NT2/D1 (cell line): Measurements from ENCODE around the gene MRPL11.
A peak's percentile ranks its signal among the peaks of the same experiment; 100 is the strongest.

ENCODE experiments used
- DNase-seq: peaks from one replicate; pipeline ENCODE4 v3.0.0-alpha.2; 2011; ENCODE audit warnings: low read depth, low spot score
- H3K27me3 ChIP-seq: 2 replicates; pipeline ENCODE4 v1.6.0; 2011; ENCODE audit warnings: mild to moderate bottlenecking; ENCODE audit not compliant: insufficient read length, insufficient read depth
- H3K36me3 ChIP-seq: 2 replicates; pipeline ENCODE4 v1.6.1; 2011; ENCODE audit warnings: mild to moderate bottlenecking, low read length, mixed read lengths; ENCODE audit not compliant: insufficient read depth, insufficient read length
- H3K4me1 ChIP-seq: 2 replicates; pipeline ENCODE4 v1.5.1; 2011; ENCODE audit not compliant: insufficient read depth, insufficient read length
- H3K4me3 ChIP-seq: 2 replicates; pipeline ENCODE4 v1.5.1; 2011; ENCODE audit warnings: low read depth; ENCODE audit not compliant: insufficient read length
- H3K9ac ChIP-seq: 2 replicates; pipeline ENCODE4 v1.6.0; 2011; ENCODE audit warnings: low read depth; ENCODE audit not compliant: insufficient read length
- H3K9me3 ChIP-seq: 2 replicates; pipeline ENCODE4 v1.5.1; 2011; ENCODE audit warnings: mild to moderate bottlenecking, low read length; ENCODE audit not compliant: insufficient read depth
- SUZ12 ChIP-seq: IDR thresholded peaks from 2 replicates; pipeline ENCODE4 v1.6.1; 2011; ENCODE audit not compliant: insufficient read length, insufficient read depth; ENCODE audit errors: extremely low read depth
- YY1 ChIP-seq: IDR thresholded peaks from 2 replicates; pipeline ENCODE4 v1.6.1; 2011; ENCODE audit not compliant: insufficient read length, insufficient read depth
- ZNF274 ChIP-seq: IDR thresholded peaks from 2 replicates; pipeline ENCODE4 v1.6.1; 2011; ENCODE audit warnings: mild to moderate bottlenecking, low read depth, low read length

MRPL11 gene

DNA sequence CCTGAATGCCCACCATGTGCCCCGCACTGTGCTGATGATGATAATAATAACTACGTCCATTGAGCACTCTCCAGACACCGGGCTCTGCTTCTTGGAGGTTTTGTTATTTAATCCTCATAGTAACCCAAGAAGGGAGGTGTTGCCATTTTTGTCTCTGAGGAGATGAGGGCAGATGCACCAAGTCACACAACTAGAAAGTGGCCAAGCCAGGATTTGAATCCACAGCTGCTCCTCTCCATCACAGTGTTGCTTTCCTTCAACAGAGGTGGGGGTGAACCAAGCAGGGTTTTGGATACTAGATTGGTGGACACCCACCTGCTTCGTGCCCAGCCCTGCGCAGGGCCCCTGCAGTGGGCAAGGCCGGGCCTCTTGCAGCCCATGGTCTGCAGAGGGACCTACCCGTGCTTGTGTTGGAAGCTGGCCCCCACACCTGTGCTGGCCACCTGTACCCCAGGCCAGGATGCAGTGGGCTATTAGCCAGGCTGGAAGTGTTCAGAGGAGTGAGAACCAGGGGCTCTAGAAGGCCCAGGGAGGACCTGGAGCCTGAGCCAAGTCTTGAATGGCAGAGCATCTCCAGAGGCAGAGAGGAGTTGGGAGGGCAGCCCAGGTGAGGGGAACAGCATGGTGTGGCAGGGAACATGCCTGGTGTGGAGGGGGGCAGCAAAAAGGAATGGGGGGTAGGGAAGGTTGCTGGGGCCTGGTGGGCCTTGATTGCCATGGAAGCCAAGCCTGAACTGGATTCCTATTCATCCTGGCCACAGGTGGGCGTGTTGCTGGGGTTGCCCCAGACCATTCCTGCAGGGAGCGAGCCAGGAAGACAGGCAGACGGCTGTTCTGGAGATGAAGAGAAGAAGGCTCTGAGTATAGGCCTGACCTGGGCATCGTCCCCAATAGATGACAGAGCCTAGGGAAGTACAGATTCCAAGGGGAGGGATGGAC is 38.9 kb upstream of the MRPL11 start:
- H3K9ac ChIP-seq, result peak overlapping the region; percentile 13
- H3K27me3 ChIP-seq, result no peaks in the 10 kb centered on the region
- H3K36me3 ChIP-seq, result peaks cover 49% of the 10 kb centered on the region
- no peak for DNase-seq
- no peak overlapping the region for H3K4me3 ChIP-seq
- H3K9me3 ChIP-seq, result no peaks in the 10 kb centered on the region
- H3K4me1 ChIP-seq, result peaks cover 15% of the 10 kb centered on the region
- TF ChIP-seq SUZ12 (no peak), ZNF274 (no peak), YY1 (no peak)

DNA sequence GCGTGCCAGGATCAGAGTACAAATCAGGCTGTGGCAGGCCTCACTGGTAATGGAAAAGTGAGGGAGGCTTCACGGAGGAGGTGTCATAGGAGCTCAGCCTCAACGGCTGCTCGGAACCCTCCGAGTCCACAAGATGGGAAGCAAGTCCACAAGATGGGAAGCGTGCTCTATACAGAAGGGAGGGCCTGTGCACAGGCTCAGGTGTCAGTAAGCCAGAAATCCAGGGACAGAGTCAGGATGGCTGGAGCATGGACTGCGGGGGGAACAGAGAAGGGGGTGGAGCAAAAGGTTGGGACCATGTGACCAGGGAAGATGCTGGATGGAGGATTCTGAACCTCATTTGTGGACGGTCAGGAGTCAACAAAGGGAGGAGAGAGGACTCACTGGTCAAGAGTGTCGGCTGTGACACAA is 38.2 kb upstream of the MRPL11 start:
- H3K27me3 ChIP-seq, result no peaks in the 10 kb centered on the region
- no peaks in the 10 kb centered on the region for H3K9me3 ChIP-seq
- H3K9ac ChIP-seq, result no peak overlapping the region
- H3K36me3 ChIP-seq, result peaks cover 49% of the 10 kb centered on the region
- peaks cover 10% of the 10 kb centered on the region for H3K4me1 ChIP-seq
- H3K4me3 ChIP-seq, result no peak overlapping the region
- TF ChIP-seq ZNF274 (no peak), YY1 (no peak), SUZ12 (no peak)
- DNase-seq, result no peak

DNA sequence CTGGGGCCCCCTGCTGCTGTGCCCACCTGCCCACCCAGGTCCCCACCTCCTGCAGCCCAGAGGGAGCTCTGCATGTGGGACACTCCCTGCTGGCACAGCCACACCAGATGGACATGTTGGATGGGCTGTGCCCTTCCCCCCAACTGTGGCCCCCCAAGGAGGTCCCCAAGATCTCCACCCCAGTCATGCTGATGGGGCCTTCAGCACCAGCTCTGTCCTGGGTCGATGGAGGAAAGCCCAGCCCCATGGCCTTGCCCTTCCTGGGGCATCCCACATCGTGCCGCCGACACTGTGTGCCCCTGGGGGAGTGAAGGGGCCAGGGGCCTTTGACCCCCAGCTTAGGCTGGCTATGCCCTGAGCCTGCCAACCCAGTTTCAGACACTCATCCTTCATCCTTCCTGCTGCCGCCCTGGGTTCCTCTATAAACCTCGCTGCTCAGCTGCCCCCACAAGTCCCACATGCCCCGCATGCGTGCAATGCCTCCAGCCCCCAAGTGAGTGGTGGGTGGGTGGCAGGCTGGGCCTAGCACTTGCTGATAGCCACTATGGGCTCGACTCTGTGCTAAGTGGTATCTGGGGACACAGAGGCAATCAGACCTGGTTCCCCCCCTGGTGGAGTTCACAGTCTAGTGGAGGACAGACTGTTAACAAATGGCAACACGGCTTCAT is 37.7 kb upstream of the MRPL11 start:
- Histone ChIP-seq H3K9ac (no peak overlapping the region), H3K4me1 (peaks cover 10% of the 10 kb centered on the region), H3K9me3 (no peaks in the 10 kb centered on the region), H3K4me3 (no peak overlapping the region), H3K36me3 (peaks cover 50% of the 10 kb centered on the region), H3K27me3 (no peaks in the 10 kb centered on the region)
- no peak for TF ChIP-seq YY1
- no peak for TF ChIP-seq ZNF274
- no peak for TF ChIP-seq SUZ12
- no peak for DNase-seq

DNA sequence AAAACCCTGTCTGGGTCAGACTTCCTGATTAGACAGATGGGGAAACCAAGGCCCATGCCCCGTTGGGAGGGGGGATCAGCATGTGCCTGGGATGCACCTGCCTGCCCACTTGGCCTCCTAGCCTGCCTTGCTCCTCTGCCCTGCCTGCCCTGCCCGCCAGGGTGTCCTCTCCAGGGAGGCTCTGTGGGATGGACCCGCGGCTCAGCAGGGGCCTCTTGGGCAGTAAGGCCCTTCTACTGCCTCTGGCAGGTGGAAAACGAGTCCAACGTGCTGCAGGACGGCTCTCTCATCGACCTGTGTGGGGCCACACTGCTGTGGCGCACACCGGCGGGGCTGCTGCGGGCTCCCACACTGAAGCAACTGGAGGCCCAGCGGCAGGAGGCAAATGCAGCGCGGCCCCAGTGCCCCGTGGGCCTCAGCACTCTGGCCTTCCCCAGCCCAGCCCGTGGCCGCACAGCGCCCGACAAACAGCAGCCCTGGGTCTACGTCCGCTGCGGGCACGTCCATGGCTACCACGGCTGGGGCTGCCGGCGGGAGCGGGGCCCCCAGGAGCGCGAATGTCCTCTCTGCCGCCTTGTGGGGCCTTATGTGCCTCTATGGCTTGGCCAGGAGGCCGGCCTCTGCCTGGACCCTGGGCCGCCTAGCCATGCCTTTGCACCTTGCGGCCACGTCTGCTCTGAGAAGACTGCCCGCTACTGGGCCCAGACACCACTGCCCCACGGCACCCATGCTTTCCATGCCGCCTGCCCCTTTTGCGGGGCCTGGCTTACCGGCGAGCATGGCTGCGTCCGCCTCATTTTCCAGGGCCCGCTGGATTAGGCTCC is 36.9 kb upstream of the MRPL11 start:
- Histone ChIP-seq H3K36me3 (peaks cover 56% of the 10 kb centered on the region), H3K4me3 (no peak overlapping the region), H3K9ac (no peak overlapping the region), H3K9me3 (no peaks in the 10 kb centered on the region), H3K4me1 (peaks cover 10% of the 10 kb centered on the region), H3K27me3 (no peaks in the 10 kb centered on the region)
- TF ChIP-seq ZNF274 (no peak), SUZ12 (no peak), YY1 (no peak)
- DNase-seq, result no peak

DNA sequence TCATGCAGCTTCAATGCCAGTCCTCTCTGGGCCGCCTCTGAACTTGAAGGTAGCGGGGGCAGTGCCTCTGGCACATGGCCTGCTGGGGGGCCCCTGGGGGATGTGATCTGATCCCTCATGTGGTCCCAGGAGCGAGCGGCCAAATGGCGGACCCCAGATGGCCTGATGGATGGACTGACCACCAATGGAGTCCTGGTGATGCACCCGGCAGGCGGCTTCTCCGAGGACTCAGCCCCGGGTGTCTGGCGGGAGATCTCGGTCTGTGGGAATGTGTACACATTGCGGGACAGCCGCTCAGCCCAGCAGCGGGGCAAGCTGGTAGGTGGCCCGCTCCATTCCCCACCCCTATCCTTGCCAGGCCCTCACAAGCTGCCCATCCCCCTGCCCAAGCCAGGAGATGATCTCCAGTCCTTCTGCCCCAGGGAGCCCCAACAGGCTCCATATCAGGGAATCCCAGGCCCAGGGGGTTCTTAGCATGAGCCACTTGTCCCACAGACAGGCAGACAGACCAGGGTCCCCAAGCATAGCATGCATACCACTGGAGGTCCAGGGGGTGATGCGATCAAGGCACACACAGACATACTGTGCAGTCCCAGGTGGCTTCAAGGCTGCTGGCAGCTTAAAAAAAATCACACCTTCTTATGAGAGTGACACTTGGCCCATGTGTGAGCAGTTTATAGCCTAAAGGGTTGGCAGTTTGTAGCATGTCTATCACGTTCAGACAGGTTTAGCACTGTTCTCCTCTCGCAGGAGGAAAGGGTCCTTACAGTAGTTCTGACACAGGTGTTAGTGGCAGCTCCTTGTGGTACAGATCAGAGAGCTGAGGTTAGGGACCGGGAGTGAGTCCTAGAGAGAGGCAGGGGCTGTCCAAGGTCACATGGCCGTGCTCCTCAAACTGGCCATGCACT is 35.2 kb upstream of the MRPL11 start:
- H3K9me3 ChIP-seq, result no peaks in the 10 kb centered on the region
- TF ChIP-seq YY1 (no peak), ZNF274 (no peak), SUZ12 (no peak)
- H3K4me1 ChIP-seq, result peaks cover 16% of the 10 kb centered on the region
- peaks cover 56% of the 10 kb centered on the region for H3K36me3 ChIP-seq
- DNase-seq, result no peak
- no peaks in the 10 kb centered on the region for H3K27me3 ChIP-seq
- no peak overlapping the region for H3K9ac ChIP-seq
- H3K4me3 ChIP-seq, result no peak overlapping the region

DNA sequence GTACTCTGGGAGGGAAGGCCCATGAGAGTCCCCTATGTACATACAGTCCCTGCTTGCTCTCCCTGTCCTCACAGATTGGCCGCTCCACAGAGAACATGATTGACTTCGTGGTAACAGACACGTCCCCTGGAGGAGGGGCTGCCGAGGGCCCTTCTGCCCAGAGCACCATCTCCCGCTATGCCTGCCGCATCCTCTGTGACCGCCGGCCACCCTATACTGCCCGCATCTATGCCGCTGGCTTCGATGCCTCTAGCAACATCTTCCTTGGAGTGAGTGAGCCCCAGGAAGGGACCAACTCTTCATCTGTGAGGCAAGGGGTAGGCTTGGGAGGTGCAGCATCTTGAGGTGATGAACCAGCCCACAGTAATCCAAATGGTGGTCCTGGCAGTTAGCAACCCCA is 34.5 kb upstream of the MRPL11 start:
- Histone ChIP-seq H3K4me3 (no peak overlapping the region), H3K4me1 (peaks cover 16% of the 10 kb centered on the region), H3K36me3 (peaks cover 50% of the 10 kb centered on the region), H3K9ac (no peak overlapping the region), H3K27me3 (no peaks in the 10 kb centered on the region), H3K9me3 (no peaks in the 10 kb centered on the region)
- TF ChIP-seq SUZ12 (no peak), YY1 (no peak), ZNF274 (no peak)
- no peak for DNase-seq
